Hypothalamus (tissue), 51 donors: ENCODE results near the gene LDHAL6B.

Source experiments
- DNase-seq, 51 donors: peaks; one replicate each; lab custom pipeline; 2025; lab: John Stamatoyannopoulos, UW

LDHAL6B gene

GRCh38 chr15:59249816-59250215, 43.2 kb downstream of the LDHAL6B start:
- no peak for DNase-seq

- DNase-seq: no peak
Observed at GRCh38 chr15:59250249-59250648, 43.6 kb downstream of the LDHAL6B start.

- DNase-seq: no peak
Observed at GRCh38 chr15:59251001-59251845, 44.6 kb downstream of the LDHAL6B start.

- no peak for DNase-seq
Observed at GRCh38 chr15:59252137-59252536, 45.5 kb downstream of the LDHAL6B start.

GRCh38 chr15:59255680-59256336, 49.2 kb downstream of the LDHAL6B start:
- DNase-seq: no peak

- DNase-seq: no peak
Observed at GRCh38 chr15:59256482-59256881, 49.8 kb downstream of the LDHAL6B start.

GRCh38 chr15:59257140-59257539, 50.5 kb downstream of the LDHAL6B start:
- no peak for DNase-seq
